Epidermal melanocyte (primary cell): ENCODE data around the gene KNDC1.

Experiments used
- DNase-seq: peaks from one replicate; pipeline ENCODE4 v3.0.0; 2011; ENCODE audit warnings: low spot score; ENCODE audit not compliant: insufficient read length

The KNDC1 gene

GRCh38 chr10:133203652-133204195 lies 43.7 kb downstream of the KNDC1 start:
- DNase-seq, result no peak

- DNase-seq, result no peak
Observed at GRCh38 chr10:133204226-133205015, 44.4 kb downstream of the KNDC1 start.

GRCh38 chr10:133205146-133205545 lies 45.1 kb downstream of the KNDC1 start:
- DNase-seq, result no peak

- no peak for DNase-seq
Observed at GRCh38 chr10:133206356-133207040, 46.5 kb downstream of the KNDC1 start.

- DNase-seq, result no peak
Observed at GRCh38 chr10:133207041-133207600, 47.1 kb downstream of the KNDC1 start.

GRCh38 chr10:133207627-133208026 lies 47.6 kb downstream of the KNDC1 start:
- DNase-seq, result no peak

GRCh38 chr10:133208466-133208865 lies 48.4 kb downstream of the KNDC1 start:
- no peak for DNase-seq

GRCh38 chr10:133209117-133209516 lies 49.1 kb downstream of the KNDC1 start:
- DNase-seq, result no peak

- DNase-seq, result no peak
Observed at GRCh38 chr10:133209641-133210040, 49.6 kb downstream of the KNDC1 start.

GRCh38 chr10:133210398-133211140 lies 50.5 kb downstream of the KNDC1 start:
- no peak for DNase-seq

GRCh38 chr10:133211141-133211830 lies 51.3 kb downstream of the KNDC1 start:
- no peak for DNase-seq

- no peak for DNase-seq
Observed at GRCh38 chr10:133211959-133212852, 52.2 kb downstream of the KNDC1 start.

- no peak for DNase-seq
Observed at GRCh38 chr10:133212853-133213494, 53.0 kb downstream of the KNDC1 start.

- no peak for DNase-seq
Observed at GRCh38 chr10:133213641-133214467, 53.8 kb downstream of the KNDC1 start.

GRCh38 chr10:133214468-133215410 lies 54.7 kb downstream of the KNDC1 start:
- no peak for DNase-seq

- no peak for DNase-seq
Observed at GRCh38 chr10:133215586-133215985, 55.6 kb downstream of the KNDC1 start.

- no peak for DNase-seq
Observed at GRCh38 chr10:133216776-133217175, 56.8 kb downstream of the KNDC1 start.
